Putamen (tissue), 1 donor: ENCODE data around the gene EIF2D.

ENCODE experiments used
- DNase-seq: peaks from one replicate; pipeline ENCODE4 v3.0.0-alpha.2; 2016; ENCODE audit warnings: low spot score

EIF2D gene

GRCh38 chr1:206547104-206547503, 65.2 kb downstream of the EIF2D start:
- no peak for DNase-seq

GRCh38 chr1:206545351-206545750, 66.9 kb downstream of the EIF2D start:
- DNase-seq = no peak

GRCh38 chr1:206544562-206545257, 67.6 kb downstream of the EIF2D start:
- no peak for DNase-seq
